HG02588 (cell line): ENCODE measurements around the gene INTU.

Source experiments
- ATAC-seq: cut with Tn5 transposase; IDR thresholded peaks from one replicate; pipeline ENCODE4 v1.9.1; 2021; ENCODE audit warnings: mild to moderate bottlenecking, moderate library complexity; ENCODE audit not compliant: unreplicated experiment

The INTU gene

DNA sequence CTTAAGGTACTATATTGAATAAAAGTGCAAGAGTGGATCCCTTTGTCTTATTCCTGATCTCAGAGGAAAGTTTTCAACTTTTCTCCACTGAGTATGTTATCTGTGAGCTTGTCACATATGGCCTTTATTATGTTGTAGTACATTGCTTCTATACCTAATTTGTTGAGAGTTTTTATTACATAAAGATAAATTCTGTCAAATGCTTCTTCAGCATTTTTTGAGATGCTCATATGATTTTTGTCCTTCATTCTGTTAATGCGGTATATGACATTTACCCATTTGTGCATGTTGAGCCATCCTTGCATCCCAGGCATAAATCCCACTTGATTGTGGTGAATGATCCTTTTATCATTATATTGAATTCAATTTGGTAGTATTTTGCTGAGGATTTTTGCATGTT lies 108.5 kb downstream of the INTU start:
- ATAC-seq: no peak

DNA sequence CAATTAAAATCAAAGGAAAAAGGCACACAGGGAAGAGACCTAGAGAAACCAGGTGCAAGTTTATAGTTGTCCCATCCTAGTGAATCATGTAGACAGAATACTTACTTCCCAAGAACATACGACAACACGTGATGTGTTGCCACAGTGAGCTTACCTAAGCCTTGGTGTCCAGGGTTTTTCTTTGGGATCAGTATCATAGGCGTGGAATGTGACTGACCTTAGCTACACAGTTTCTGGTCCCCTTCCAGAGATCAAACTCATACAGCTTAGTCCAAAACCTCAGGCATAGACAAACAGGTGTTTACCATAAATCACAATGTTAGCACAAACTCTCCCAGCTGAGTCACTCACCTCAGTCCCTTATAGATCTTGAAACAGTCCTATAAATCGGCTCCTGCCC lies 115.1 kb downstream of the INTU start:
- ATAC-seq: no peak

DNA sequence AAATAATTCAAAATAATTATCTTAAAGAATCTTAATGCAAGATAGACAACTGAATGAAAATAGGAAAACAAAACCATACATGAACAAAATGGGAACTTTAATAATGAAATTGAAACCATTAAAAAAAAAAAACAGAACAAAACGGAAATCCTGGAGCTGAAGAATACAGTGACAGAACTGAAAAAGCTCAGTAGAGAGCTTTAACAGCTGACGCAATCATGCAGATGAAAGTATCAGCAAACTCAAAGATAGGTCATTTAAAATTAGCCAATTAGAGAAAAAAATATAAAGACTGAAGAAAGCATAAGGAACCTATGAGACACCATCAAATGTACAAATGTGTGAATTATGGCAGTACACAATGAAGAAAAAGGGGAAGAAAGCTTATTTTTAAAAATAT lies 116.2 kb downstream of the INTU start:
- no peak for ATAC-seq

DNA sequence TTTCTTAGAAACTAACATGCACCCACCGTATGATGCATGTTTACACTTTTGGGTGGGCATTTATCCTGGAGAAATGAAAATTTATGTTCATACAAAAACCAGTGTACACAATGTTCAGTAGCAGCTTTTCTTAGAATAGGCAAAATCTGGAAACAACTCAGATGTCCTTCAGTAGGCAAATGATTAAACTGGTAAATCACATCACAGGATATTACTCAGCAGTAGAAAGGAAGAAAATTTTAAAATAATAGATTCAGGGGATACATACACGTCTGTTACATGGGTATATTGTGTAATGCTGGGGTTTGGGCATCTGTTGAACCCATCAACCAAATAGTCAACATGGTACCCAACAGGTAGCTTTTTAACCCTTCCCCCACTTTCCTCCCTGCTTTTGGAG lies 124.1 kb downstream of the INTU start:
- no peak for ATAC-seq

DNA sequence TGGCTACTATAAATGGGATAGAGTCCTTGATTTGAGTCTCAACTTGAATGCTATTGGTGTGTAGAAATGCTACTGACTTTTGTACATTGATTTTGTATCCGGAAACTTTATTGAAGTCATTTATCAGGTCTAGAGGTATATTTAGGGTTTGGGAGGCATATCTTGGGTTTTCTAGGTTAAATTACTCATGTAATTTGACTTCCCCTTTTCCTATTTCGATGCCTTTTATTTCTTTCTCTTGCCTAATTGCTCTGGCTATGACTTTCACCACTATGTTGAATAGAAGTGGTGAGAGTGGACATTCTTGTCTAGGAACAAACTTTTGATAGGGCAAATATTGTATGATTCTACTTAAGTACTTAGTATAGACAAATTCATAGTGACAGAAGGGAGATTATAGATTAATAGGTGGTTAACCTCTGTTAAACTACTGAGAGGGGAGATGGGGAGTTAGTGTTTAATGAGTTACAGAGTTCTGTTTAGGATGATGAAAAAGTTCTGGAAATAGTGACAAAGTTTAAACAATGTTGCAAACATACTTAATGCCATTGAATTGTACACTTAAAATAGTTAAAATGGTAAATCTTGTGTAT lies 126.6 kb downstream of the INTU start:
- ATAC-seq: no peak

DNA sequence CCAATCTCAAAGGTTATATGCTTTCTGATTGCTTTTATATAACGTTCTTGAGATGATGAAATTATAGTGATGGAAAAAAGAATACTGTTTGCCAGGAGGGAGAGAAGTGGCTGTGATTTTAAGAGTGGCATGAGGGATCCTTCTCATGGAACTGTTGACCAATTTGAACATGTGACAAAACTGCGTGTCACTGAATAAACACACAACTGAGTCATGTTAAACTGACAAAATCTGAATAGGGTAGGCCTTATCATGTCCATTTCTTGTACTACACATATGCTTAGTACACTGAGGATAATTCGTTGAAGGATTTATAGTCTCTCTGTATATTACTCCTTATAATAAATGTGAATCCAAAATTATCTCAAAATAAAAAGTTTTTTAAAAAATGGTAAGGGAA lies 127.1 kb downstream of the INTU start:
- ATAC-seq: no peak

DNA sequence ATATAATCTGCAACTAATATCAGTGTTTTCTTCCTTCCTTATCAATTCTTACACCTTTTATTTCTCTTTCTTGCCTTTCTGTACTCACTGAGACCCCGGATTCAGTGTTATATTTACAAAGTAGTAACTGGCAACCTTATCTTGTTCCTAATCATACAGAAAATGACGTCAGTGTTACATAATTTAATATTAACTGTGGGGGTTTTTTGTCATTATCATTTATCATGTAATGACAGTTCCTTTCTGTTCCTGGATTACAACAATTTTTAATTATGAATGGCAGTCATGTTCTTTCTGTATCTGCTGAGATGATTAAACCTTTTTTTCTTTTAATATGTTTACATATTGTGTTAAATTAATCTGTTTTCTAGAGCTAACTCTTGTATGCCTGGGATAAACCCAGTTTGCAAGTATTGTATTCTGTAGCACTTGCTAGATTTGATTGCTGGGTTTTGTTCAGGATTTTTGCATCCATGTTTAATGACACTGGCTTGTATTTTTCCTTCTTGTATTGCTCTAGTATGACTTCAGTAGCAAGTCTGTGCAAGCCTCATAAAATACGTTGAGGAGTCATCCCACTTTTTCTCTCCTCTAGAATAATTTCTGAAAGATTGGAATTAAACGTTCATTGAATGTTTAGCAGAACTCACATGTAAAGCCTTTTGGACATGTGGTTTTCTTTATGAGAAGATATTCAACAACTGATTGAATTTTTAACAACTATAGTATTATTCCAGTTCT lies 138.9 kb downstream of the INTU start:
- no peak for ATAC-seq

DNA sequence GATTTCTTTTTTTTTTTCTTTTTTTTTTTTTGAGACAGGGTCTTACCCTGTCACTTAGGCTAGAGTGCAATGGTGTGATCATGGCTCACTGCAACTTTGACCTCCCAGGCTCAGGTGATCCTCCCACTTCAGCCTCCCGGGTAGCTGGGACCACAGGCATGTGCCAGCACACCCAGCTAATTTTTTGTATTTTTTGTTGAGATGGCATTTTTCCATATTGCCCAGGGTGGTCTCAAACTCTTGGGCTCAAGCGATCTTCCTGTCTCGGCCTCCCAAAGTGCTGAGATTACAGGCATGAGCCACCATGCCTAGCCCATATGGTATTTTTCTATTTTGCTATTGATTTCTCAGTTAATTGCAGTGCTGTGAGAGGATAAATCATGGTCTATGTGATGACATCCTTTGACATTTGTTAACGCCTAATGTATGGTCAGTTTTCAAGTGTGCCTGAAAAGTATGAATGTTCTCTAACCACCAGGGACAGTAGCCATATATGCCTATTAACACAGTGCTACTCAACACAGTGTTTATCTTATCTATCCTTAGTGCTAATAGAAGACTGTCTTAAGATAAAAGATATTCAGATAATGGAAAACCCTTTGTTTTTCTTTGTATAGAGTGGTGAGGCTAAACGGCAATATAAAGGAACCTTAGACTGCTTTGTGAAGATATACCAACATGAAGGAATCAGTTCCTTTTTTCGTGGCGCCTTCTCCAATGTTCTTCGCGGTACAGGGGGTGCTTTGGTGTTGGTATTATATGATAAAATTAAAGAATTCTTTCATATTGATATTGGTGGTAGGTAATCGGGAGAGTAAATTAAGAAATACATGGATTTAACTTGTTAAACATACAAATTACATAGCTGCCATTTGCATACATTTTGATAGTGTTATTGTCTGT lies 140.3 kb downstream of the INTU start:
- ATAC-seq: no peak

DNA sequence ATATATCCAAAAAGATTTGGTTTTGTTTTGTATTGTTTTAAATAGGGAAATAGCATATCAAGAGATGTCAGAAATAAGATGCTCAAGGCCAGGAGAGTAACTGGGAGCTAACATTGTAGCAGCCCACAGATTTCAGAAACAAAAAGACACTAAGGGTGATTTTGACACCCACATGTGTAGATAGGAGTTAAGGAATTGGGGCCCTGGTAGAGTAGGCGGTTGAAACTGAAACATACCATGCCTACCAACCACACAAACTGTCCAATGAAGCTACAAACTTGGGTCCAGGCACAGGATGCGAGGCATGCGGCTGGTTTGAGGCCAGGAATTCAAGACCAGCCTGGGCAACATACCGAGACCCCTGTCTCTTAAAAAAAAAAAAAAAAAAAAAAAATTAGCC lies 143.1 kb downstream of the INTU start:
- ATAC-seq: no peak
